Uterus (tissue), 2 donors: ENCODE measurements around the gene GATA3.

ENCODE experiments used
- POLR2A ChIP-seq, 2 donors: fragments of 450-650 bp; IDR thresholded peaks; one replicate each; pipeline ENCODE4 v1.6.1; 2016; ENCODE audit warnings: antibody characterized with exemption in 2 of 2, mild to moderate bottlenecking in 1 of 2, moderate library complexity in 1 of 2
- TF ChIP-seq, protein P1 (sequence below), 4 experiments: fragments of 200-600 bp in 2 of 4; fragments of 450-650 bp in 2 of 4; sonication (generic) in 2 of 4; IDR thresholded peaks; one replicate each; pipeline ENCODE4 v1.5.1; 2016 to 2019; ENCODE audit warnings: antibody characterized with exemption in 4 of 4, mild to moderate bottlenecking in 2 of 4, moderate library complexity in 1 of 4

DNA sequence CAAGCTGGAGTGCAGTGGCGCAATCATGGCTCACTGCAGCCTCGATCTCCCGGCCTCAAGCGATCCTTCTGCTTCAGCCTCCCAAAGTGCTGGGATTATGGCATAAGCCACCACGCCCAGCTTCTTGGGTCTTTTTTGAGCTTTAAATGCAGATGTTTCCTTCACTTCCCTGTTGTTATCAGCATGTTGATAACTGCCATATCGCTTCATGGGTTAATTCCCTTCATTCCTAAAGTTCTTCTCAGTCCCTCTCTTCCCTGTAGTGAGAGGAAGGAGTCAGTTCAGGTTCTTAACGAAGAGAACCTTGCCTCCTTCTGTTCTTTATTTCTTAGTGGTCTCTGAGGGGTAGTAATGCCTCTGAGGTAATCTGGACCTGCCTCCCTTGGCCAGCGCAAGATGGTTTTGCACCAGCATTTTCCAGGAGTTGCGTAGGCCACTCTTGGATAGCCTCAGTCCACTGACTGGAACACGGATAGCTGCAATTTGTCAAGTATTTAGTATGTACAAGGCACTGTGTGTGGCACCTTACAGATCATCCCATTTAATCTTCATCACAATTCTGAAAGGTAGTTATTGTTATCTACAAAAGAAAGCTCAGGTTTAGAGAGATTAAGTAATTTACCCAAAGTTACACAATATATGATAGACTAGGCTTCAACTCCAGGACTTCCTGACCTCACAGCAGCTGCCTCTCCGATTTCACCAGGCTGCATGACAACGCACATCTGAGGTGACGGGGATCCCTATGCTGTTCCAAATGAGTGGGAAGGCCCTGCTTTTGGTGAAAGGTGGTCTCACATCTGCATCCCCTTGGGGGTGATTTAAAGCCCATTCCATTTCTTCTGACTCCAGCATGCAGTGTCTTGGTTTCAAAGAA, 60.5 kb downstream of the GATA3 start:
- TF ChIP-seq, protein P1, sequence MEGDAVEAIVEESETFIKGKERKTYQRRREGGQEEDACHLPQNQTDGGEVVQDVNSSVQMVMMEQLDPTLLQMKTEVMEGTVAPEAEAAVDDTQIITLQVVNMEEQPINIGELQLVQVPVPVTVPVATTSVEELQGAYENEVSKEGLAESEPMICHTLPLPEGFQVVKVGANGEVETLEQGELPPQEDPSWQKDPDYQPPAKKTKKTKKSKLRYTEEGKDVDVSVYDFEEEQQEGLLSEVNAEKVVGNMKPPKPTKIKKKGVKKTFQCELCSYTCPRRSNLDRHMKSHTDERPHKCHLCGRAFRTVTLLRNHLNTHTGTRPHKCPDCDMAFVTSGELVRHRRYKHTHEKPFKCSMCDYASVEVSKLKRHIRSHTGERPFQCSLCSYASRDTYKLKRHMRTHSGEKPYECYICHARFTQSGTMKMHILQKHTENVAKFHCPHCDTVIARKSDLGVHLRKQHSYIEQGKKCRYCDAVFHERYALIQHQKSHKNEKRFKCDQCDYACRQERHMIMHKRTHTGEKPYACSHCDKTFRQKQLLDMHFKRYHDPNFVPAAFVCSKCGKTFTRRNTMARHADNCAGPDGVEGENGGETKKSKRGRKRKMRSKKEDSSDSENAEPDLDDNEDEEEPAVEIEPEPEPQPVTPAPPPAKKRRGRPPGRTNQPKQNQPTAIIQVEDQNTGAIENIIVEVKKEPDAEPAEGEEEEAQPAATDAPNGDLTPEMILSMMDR (IDR thresholded peaks at IDR 0.05): no peak
- no peak for TF ChIP-seq POLR2A (IDR thresholded peaks at IDR 0.05)
